NCI-H146 (cell line): ENCODE results near the gene CSNK1D.

Source experiments
- DNase-seq: peaks from one replicate; lab custom pipeline; 2025; lab: John Stamatoyannopoulos, UW

CSNK1D gene

GRCh38 chr17:82228278-82228841 is 45.1 kb downstream of the CSNK1D start:
- DNase-seq: peak; percentile 16

DNA sequence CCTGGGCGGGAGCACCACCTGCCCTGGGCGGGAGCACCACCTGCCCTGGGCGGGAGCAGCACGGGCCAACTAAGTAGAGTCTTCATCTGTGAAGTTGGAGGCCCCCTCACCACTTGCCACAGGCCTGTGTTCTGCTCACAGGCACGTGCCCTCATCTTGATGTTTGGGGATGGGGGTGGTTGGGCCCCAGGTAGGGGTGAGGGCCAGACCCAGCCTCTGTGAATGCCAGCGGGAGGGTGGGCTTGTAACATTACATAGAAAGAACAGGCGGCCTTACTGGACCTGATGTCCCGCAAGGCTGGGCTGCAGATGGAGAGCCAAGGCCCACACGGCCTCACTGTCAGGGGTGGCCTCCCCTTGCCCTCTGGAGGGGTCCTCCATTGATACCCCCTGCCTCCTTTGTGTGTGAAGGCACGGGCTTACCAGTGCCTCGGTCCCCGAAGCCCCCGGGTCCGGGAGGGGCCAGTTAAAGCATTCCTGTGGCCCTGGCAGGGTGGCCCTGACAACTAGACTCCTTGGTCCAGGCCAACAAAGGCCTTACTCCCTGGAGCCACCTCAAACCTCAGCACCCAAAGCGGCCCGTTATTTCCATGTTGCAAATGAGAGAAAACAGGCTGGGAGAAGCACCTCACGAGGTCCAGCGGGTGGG is 45.7 kb downstream of the CSNK1D start:
- no peak for DNase-seq

- DNase-seq: no peak
These were observed 46.5 kb downstream of the CSNK1D start for GRCh38 chr17:82226809-82227628.

- no peak for DNase-seq
These were observed 47.2 kb downstream of the CSNK1D start for GRCh38 chr17:82226146-82226808.

DNA sequence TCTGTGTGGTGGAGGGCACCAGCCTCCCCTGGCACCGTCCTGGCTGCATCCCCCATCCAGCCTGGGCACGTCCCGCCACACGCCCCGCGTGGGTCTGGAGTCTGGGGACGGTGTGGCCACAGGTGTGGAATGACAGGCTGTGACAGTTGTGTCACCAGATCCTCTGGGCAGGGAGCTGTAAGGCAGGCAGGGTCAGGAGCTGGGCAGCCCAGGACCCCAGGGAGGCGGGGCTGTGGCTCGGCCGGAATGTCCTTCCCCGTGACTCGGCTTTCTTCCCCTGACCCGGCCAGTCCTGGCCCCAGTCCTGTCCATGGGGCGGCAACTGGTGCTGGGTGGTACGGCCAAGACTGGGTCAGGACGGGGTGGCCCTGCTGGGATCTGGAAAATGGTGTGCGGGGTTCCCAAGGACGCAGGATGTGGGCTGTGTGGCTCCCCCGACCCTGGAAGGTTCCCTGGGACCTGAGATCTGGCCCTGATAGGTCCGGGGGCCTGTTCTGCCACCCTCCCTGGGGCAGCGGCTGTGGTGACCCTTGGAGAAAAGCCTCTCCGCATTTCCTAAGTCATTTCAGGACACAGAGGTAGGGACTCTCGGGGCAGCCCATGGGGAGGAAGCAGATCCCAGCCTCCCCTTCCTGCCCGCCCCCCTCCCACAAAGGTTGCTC is 48.0 kb downstream of the CSNK1D start:
- no peak for DNase-seq

DNA sequence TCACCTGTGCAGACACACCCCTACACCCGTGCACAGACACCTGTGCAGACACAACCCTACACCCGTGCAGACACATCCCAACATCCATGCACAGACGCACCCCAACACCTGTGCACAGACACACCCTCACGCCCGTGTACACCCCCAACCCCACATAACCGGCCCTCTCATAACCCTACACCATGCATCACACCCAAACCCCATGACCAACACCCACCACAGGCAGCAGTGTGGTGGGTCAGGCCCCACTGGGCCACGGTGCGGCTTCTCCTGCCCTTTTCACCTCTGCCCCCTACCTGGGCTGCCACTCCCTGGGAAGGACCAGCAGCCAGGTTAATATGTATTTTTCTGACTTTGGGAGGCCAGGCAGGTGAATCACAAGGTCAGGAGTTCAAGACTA is 48.8 kb downstream of the CSNK1D start:
- no peak for DNase-seq

DNA sequence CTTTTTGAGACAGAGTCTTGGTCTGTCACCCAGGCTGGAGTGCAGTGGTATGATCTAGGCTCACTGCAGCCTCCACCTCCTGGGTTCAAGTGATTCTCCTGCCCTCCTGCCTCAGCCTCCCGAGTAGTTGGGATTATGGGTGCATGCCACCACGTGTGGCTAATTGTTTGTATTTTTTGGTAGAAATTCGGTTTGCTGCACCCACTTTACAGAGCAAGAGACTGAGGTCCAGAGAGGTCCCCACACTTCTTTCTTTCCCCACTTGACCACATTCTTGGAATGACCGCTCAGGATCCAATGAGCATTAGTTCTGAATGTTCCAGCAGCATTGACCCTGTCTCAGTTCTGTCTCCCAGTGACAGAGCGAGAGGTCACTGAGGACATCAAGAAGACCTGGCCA is 50.0 kb downstream of the CSNK1D start:
- DNase-seq: no peak

DNA sequence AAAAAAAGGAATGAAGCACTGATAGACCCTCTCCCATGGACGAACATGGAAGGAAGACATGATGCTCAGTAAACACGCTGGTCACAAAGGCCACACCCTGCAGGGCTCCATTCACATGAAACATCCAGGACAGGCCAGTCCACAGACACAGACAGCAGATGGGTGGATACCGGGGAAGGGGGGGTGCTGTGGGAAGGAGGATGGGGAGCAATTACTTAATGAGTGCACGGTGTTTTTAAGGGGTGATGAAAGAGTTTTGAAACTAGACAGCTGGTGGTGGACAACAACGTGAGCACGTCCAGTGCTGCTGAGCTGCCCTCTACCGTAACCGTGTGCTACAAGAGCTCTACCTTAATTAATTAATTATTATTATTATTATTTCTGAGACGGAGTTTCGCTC is 50.7 kb downstream of the CSNK1D start:
- DNase-seq: no peak

DNA sequence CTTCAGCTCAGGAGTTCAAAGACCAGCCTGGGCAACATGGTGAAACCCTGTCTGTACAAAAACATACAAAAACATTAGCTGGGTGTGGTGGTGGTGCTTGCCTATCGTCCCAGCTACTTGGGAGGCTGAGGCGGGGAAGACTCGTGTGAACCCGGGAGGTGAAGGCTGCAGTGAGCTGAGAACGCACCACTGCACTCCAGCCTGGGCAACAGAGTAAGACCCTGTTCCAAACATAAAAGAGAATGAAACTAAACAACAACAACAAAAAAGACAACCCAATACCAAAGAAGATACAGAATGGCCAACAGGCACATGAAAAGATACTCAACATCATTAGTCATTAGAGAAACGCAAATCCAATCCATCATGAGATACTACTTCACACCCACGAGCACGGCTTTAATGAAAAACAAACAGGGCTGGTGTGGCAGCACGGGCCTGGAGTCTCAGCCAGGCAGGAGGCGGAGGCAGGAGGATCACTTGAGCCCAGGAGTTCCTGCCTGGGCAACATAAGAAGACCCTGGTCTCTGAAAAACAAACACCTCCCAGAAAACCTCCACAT is 52.1 kb downstream of the CSNK1D start:
- DNase-seq: no peak

DNA sequence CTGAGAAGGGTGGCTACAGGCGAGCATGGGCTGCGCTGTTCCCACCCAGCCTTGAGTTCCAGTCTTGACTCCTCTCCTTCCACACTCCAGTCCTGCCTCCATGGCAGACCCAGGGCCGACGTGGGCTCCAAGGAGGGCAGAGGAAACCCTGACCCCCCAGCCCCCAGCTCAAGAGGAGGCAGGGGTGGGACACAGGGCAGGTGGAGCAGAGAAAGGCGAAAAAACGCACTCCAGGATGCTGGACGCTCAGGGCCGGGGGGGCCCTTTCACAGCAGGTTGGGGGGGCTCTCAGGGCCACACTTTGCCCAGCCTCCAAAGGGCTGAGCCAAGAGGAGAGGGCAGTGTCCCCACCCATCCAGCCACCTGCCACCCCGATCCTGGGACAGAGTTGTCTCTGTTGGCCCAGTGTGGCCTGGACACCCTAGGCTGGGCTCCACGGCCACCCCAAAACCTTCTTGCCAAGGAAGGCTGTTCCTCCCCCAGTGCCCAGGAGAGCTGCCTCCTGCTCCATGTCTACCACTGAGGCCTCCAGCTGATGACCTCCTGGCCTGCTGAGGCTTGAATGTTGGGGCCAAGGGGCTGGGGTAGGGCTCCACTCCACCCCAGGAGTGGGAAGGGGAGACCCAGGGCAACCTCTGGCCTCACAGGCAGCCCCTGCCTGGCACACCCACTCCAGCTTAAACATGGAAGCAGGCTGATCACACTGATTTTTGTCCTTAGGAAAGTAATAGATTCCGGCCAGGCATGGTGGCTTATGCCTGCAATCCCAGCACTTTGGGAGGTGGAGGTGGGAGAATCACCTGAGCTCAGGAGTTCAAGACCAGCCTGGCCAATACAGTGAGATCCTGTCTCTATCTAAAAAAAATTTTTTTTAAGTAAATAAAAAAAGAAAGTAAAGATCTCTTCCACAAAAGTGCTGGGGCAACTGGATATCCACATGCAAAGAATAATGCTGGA is 53.5 kb downstream of the CSNK1D start:
- DNase-seq: no peak

DNA sequence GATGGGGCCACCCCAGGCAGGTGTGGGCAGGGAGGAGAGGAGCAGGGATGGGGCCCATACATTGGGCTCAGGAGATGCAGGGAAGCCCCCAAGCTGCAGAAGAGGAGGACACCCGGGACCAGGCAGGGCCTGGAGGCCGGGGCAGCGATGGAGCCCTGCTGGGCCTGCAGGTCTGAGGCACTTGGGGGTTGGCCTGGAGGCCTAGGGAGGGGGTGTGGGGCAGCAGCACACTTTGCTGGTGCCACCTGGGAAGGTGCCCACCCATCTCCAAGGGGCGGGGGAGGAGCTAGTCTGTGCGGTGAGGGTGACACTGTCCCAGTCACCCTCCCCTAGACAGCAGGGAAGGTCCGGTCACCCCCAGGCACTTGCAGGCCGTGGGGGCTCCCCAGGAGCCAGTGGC is 54.4 kb downstream of the CSNK1D start:
- no peak for DNase-seq

DNA sequence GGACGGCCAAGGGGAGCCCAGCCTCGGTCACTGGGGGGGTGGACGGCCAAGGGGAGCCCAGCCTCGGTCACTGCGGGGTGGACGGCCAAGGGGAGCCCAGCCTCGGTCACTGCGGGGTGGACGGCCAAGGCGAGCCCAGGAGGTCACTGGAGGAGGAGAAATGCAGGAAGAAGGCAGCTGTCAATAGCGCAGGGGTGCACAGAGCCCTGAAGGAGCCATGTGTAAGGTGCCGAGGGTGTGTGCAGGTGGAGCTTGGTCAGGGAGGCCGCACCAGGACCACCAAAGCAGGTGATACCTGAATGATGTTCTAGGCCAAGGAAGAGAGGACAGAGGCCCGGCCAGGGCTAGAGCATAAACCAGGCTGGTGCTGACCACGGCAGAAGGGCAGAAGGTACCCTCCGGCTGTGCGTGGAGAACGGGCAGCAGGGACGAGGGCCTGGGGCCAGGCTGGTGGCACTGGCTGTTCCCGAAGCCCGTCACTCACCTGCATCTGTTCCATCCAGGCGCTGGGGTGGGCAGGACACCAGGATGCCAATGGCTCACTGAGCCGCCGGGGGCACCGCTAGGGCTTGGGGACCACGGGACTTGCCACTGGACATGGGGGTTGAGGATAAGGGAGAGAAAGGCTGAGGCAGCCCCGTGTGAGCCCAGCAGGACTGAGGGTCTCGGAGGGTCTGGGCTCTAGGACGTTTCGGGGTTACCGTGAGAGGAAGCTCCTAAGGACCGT is 55.0 kb downstream of the CSNK1D start:
- no peak for DNase-seq

GRCh38 chr17:82217530-82218204 is 55.8 kb downstream of the CSNK1D start:
- DNase-seq: no peak

DNA sequence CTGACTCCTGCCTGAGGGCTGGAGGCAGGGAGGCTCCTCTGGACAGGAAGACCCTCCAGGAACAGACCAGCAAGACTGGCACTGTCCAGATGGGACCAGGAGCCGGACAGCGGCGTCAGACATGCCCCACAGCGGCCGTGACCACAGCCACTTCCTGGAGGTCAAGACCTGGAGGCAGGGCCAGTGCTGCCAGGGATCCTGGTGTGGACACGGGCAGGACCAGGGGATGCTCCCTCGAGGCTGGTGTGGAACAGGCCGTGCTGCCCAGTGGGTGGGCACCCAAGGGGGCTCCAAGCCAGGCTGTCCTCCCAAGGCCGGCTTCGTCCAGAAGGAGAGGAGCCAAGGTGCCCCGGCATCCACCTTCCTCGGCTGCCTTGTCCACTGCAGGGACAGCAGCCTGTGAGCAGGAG is 56.4 kb downstream of the CSNK1D start:
- DNase-seq: no peak

GRCh38 chr17:82216301-82217119 is 57.0 kb downstream of the CSNK1D start:
- DNase-seq: no peak

DNA sequence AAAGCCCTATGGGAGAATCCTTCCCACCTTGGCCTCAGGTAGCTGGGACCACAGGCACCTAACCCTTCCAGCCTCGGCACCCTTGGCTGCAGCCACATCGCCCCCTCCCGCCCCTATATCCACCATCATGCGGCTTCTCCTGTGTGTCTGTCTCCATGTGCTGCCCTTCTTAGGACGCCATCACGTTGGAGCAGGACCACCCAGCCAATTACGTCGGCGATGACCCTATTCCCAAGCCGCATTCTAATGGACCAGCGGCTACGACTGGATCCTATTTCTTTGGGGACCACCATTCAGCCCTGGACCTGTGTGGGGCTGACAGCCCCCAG is 57.6 kb downstream of the CSNK1D start:
- no peak for DNase-seq

- no peak for DNase-seq
These were observed 58.2 kb downstream of the CSNK1D start for GRCh38 chr17:82215095-82215971.
